Iris pigment epithelial cell (primary cell): ENCODE data around the gene TENM4.

Experiments used
- DNase-seq: peaks from one replicate; pipeline ENCODE4 v3.0.0-alpha.2; 2011; ENCODE audit warnings: low read depth

TENM4 gene

DNA sequence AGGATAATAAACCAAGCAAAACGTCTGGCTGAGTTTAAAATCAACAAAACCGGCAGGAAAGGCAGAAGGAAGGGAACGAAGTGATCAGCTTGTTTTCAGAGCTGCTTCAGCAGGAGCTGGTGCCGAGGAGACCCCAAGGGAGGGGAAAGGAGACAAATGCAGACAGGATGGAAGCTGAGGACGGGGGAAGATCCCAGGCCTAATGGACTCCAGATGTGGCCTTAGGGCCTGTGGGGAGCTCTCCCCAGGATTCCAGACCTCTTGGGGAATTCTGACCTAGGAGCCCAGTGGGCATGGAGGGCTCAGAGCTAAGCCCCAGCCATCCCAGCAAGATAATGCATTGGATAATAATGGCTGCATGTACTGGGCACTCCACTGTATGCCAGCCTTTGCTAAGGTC lies 654.7 kb downstream of the TENM4 start:
- DNase-seq = no peak

DNA sequence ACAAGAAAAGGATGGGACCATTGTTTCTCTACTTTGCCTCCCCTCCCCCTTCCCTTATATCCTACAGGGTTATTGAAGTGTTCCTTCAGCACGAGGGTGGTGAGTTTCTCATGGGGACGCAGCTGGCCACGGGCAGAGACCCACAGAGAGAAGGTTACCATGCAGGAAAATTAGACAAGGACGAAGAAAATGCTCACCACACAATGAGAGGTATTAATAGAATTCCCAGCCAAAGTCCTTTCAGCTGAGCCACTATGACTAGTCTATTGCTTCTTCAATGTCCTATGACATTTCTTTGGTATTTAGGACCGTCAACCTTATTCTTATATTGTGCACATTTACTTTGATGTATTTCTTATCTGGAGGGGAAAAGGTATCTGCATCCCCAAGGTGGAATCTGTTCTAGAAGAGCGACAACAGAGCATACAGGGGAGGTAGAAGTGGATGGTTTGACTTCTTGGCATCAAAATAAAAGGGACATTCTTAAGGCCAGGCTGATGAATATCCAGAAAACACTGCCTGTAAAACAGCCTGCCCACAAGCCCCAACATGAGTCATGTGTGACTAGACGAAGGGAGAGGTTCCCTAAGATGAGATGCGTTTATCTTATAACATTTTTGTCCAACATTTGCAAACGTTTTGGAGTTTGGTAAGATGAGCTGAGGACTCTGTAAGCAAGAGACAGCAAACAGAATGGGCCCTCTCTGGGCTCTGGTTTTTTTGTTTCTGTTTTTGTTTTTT lies 656.3 kb downstream of the TENM4 start:
- DNase-seq = peak; percentile 50

DNA sequence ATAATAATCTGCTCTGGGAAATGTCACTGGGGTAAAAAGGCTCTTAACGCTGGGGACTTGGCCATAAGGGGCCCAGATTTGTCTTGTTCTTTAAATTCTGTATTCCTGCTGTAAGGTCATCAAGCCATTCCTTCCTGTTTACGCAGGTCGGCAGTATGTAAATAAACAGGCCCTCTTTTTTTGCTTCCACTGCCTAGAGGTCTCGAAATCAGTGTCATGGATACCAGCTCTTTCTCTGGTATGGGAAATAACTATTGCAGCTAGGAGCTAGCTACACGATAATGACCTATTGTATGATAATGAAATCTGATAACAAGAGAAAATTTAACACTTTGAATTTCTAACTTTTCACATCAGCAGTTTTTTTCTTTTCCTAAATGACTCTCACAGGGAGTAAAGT lies 657.0 kb downstream of the TENM4 start:
- no peak for DNase-seq

DNA sequence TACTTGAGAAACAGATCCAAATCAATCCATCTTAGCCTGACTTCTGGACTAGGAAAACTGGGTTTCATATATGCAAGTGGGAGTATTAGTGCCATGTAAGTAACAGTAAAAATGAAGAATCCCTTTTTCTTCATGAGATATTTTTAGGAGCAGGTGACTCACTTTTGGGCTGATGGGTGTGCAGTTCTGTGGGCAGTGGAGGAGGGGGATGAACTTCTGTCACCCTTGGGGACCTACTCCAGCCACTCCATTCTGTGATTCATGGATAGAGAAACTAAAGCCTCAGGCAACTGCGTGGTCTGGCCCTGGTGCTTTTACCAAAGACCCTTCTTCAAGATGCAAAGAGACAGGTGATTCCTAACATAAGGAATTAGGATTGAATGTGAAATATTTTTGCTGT lies 657.5 kb downstream of the TENM4 start:
- no peak for DNase-seq

DNA sequence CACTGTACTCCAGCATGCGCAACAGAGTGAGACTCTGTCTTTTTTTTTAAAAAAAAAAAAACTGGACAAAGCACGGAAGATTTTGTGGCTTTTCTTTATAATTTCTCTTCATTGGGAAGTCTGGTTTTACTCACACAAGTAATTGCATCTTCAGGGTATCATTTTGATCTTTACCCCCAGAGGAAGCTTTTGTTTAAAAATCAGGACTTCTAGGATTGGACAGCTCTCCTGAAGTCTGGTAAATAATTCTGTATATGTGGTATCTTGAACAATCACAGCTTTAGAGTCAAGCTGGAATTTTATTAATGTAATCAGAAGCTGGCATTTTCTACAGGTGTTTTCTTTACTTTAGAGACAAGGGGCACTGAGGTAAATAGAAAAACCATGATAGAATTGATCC lies 658.1 kb downstream of the TENM4 start:
- DNase-seq = no peak

DNA sequence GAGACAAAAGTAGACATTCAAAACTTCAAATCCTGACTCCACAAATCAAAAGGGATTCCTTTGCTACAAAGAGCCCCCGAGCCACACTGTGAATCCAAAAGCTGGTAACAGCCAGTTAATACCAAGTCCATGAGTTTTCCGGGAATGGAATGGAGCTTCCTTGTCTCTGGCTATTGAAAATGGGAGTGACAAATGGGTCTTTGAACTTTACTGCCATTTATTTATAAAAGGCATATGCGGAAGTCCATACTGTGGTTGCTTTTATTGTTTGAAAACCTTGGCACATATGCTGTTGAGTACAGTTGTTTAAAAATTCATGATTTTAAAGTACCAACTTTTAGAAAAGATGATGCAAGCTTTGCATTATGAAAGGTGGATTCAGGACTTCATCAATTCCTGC lies 659.9 kb downstream of the TENM4 start:
- DNase-seq = no peak

DNA sequence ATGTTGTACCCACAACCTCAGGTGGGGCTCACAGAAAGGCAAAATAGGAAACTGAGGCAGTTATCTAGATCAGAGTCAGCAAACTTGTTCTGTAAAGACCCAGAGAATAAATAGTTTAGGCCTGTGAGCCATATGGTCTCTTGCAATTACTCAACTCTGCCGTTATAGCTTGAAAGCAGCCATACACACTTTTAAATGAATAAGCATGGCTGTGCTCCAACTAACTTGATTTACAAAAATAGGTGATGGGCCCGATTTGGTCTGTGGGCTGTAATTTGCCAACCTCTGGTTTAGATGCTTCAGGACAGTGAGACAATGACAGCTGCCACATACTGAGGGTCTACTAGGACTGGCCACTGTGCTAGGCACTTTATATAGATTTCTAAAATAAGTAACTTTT lies 667.3 kb downstream of the TENM4 start:
- no peak for DNase-seq

DNA sequence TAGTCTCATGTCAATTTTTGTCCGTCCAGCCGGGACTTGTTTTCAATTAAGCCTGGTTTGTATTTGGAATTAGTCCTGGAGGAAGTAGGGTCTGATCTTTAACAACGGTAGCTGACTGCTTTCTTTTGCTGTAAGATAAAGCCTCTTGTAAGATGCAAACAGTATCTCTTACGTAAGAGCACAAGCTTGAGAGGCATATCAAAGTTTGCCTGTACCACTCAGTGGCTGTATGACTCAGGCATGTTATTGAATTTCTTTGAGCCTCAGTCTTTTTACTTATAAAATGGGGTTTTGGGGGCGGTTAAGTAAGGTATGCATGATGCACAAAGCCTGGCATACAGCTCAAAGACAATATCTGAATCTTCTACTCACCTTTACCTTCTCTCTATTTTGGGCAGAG lies 667.8 kb downstream of the TENM4 start:
- DNase-seq = peak; percentile 15

DNA sequence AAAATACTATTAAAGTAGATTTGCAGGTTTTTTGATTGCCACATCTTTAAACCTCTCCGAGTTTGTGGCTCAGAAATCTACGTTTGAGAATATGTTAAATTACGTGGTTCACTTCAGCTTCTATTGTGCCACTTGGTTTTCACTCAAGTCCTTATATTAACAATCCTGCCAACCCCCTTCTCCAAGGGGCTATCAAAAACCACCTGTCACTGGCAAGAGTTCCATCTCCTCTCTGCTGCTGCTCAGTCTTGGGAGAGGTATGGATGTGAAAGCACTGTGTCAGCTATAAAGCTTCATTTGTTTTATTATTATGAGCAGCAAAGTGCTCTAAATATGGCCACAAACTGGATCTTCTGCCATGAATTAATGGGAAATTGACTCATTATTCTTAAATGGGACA lies 668.6 kb downstream of the TENM4 start:
- no peak for DNase-seq

DNA sequence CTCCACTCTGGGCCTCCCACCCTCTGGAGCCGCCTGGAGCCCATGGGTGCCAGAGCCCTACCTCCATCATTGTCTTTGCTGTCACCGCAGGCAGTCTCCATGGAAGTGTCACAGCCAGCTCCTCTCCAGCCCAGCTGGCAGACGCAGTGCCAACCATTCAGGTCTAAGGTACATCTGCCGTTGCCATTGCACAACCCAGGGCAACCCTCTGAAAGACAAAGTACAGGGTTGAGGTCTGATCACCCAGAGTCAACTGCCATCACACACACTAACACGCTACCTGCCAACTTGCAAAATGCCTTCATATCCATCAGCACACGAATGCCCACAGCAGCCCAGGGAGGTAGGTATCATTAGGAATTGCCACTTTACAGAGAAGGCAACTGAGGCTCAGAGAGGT lies 669.9 kb downstream of the TENM4 start:
- no peak for DNase-seq

DNA sequence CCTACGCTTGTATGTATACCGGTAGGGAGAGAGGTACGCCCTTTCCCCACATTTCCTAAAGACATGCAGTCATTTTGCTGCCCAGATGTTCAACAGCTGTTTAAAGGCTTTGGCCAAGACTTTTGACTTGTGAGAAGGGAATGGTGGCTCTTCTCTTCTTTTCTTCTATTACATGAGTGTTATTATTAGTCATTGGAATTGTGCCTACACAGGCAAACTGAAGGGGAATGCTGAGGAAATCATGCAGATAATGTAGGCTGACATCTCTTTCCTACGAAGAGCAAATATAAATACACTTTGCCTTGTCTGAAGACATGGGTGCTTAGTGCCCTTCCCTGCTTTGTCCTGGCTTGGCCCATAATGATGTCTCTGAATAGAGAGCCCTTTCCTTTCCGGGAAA lies 671.9 kb downstream of the TENM4 start:
- DNase-seq = peak; percentile 24

DNA sequence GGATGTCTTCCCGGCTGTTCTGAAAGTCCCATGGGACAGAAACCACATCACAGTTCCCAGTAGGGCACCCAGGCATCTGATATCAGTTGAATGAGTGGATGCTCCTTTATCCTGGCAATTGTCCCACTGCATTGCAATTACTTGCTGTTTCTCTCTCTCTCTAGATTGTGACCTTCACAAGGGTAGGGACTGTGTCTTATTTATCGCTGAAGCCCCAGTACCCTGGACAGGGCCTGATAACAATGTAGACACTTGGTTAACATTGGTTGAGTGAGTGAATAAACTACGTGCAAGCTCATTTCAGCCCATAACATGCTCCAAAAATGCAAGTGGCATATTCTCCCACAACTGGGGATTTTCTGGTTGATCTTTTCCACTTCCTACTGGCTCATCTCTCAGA lies 672.5 kb downstream of the TENM4 start:
- no peak for DNase-seq

DNA sequence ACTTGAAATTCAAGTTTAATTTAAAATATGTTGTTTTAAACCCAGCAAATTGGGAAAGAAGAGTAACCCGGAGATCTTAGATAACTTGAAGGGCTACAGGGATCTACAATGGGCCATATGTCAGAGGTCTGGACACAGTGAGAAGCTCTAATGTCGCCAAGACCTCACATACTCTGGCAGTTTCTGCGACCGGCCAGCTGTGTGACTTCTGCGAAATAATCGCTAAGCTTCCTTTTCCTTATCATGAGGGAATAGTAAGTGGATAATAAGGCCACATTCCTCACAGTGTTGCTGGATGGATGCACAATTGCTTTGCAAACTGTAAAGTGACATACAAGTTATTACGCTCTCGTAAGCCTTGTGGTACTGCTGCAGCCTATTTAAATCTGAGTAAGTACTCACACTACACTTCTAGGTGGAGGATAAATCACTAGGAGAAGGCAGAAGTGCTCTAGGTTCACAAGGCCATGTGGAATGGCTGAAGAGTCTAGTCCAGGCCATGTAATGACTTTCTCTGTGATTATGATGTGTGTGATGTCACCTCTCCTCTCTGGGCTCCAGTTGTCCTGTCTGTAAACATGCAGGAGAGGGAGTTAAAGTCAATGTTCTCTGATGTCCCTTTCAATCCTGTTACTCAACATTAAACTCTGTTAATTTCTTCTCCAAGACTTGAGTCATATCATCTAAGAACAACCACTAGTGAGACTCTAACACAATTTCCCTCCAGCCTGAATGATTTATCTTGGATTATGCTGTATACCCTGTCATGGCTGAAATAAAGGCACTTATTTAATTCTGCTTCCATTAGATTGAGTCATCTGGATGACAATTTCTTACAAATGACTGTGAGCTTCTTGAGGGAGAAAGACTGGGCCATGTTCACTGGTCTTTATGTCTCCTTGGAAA lies 673.5 kb downstream of the TENM4 start:
- peak; percentile 14 for DNase-seq

DNA sequence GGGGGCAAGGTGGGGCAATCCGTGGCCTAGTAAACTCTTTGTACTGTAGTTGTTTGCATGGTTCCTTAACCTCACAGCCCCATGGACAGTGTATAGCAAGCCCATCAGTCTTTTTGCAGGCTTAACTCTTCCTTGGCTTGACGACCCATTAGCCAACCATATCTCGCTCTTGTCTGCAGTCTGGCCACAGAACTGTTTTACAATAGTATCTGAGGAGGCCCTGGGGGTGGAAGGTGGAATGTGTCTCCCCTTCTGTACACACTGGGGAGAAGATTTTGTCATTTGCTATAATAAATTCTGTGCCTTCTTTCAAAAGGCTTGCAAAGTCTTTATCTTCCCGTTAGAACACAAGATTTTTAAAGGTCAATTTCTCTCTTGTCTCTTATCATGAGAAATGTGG lies 675.9 kb downstream of the TENM4 start:
- DNase-seq = no peak

DNA sequence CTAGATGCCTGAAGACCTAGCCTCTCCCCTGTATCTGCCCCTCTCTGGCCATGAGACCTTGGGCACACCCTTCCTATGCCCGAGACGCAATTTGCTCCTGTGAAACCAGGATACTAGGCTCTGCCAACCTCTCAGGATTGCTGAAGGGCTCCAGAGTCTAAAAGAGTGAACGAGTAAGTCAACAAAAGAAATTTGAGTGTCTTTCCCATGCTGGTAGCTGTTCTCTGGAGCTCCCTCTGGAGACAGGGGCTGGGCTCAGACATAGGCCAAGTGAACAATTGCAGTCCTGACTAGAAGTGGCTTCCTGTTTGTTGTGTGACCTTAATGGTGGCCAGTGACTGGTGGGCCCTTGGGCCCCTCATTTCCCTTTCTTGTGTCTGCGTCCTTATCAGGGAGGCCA lies 677.2 kb downstream of the TENM4 start:
- no peak for DNase-seq

DNA sequence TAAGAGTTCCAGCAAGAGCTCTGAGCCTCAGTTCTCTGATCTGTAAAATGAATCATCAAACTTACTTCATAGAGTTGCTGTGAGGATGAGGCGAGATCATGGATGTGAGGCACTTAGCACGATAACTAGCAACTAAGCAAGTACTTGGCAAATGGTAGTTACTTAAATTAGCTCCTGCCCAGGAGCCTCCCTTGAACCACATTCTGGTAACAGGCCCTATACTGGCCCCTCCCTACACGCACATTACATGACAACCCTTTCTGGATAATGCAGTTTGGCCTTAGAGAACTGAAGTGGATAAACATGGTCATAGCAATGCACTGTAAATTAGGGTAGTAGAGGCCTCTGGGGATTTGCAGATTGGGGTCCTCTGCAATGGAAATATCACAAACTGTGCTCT lies 678.7 kb downstream of the TENM4 start:
- no peak for DNase-seq

DNA sequence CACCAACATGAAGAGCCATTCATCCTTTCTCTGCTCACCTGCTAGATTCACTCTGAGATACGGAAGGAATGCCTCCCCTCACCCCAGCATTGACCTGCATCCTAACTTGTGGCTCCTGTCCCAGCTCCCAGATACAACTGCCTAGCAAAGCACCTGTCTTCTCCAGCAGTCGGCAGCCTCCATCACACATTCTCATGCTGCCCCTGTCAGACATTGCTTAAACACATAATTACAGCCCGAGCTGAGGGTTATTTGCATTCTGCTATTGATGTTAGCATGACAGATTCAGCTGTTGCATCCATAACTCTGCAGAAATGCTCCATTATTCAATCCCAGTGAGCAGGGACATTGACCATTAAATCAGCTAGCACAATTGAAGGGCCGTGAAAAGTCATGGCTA lies 681.8 kb downstream of the TENM4 start:
- DNase-seq = no peak

DNA sequence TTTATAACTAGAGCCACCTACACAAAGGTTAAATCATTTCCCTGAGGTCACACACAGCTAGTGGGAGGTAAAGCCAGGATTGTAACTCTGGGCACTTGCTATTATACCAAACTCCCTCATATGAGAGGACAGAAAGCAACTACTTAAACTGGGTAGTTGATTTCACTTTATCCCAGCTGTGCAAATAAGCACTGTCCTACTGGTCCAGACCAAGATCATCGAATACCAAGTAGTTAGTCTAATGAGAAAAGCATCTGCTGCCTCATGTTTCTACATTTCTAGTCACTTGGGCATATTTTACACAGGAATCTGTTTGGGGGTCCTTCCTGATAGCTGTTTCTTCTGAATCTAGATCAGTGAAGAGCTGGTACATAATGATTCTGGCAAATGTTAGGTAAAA lies 687.5 kb downstream of the TENM4 start:
- DNase-seq = no peak

DNA sequence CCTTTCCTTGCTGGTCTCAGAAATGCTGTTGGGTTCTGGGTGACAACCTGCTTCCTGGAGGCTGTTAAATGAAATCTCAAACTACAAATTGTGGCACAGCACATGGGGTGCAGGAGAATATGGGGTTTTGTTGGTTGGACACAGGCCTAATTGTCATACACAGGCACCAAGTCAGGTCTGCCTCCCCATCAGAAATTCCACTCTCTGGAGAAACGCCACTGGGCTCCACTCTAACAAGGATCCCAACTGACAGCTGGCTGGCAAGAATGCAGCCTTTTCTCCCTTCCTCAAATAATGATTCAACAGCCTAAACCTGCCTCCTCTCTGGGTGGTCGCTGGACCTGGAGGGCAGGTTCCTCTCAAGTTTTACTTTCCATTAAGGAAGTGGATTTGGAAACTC lies 688.3 kb downstream of the TENM4 start:
- DNase-seq = no peak

DNA sequence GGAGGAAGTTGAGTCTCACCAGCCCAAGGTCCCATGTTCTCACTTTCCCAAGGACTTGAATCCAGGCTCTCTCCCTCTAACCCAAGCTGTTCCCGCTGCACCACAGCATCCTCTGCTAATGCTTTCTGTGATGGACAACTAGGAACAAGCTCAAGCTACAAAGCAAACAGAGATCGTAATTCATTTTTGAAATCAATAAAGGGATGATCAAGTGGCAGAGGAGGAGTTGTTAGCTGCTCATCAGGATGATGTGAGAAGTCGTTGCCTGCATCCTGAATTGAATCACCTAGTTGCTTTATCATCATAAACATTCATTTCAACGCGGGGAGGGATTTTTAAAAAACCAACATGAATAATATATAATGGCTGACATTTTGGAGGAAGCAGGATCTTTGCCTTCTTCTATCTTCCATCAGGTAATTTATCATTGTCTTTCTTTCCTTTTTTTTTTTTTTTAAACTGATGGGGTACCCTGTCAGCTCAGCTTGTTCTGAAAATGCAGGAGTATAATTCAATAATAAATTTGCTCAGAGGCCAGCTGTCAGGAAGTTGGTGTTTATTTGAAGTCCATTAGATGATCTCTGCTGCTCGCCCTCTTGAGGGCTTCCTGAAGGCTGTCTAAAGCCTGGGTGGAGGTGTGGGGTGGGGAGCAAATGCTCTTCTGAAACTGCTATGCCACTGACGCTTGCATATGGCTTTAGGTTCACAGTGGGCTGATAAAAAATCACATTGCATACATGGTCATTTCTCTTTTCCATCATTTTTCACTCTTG lies 691.7 kb downstream of the TENM4 start:
- no peak for DNase-seq

DNA sequence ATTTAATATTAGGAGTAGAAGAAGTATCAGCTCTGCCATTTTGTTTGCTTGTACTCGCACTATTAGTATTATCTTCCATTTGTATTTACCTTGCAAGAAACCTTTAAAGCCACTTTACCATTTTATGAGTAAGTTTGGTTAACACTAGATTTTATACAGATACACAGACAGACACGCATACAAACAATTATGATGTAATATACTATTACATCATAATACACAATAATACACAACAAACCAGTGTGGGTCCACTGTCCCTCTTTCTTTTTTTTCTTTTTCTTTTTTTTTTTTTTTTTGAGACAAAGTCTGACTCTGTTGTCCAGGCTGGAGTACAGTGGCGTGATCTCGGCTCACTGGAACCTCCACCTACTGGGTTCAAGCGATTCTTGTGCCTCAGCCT lies 695.9 kb downstream of the TENM4 start:
- DNase-seq = no peak

DNA sequence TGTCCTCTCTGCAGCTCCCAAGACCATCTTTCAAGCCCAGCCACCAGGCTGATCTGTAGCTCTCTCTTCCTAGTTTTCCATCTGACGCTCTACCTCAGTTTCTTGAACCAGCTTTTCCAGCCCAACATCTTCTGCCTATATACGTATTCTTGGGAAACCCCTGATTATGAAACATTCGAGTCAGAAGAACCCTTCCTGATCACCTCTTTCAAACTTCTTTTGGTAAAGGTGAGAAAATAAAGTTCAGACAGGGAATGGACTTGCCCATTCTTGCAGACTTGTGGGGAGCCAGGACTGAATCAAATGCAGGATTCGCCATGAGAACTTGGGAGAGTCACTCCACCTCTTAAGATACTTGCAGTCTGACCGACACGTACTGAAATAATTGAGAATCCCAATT lies 696.6 kb downstream of the TENM4 start:
- no peak for DNase-seq

DNA sequence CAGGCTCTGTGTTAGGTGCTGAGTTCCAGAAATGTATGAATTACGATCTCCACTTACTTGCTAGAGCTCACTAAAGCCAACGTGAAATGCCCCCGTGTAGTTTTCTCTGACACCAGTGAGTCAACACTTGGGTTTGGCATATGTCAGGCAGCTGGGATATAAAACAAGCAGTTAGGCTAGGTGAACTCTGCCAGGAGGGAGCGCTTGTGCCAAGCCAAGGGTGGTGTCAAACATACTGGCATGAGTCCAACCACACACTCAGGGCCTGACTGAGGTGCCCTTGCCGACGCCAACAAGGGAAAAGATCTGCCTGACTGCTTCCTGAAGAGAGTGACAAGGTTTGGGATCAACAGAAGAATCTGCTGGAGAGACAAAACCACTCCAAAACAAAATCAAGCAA lies 698.4 kb downstream of the TENM4 start:
- DNase-seq = no peak
